Thoracic aorta (tissue), 2 donors: ENCODE data around the gene CCDC33. TPM values are rescaled to one million over a fixed set of nuclear protein-coding genes. Genes with fewer than 3 reads are reported as not detected.

ENCODE experiments used
- ATAC-seq: fragments of 150-250 bp; one replicate; pipeline ENCODE4 v1.8.0; 2017; ENCODE audit warnings: low read depth; ENCODE audit not compliant: insufficient number of reproducible peaks, low FRiP score
- DNase-seq: peaks from one replicate; pipeline ENCODE4 v3.0.0-alpha.2; 2020; ENCODE audit warnings: low spot score
- H3K27ac ChIP-seq, 2 donors: fragments of 200-600 bp; sonication (generic); 1 replicate in 1 of 2; 2 replicates in 1 of 2; pipeline ENCODE4 v1.5.1; 2016; ENCODE audit warnings: mild to moderate bottlenecking in 2 of 2, moderate library complexity in 2 of 2
- H3K27me3 ChIP-seq: fragments of 200-600 bp; sonication (generic); replicated peaks from 2 replicates; pipeline ENCODE4 v1.6.0; 2016; ENCODE audit warnings: mild to moderate bottlenecking; ENCODE audit not compliant: insufficient read depth
- H3K36me3 ChIP-seq: fragments of 200-600 bp; sonication (generic); one replicate; pipeline ENCODE4 v1.5.1; 2016
- H3K4me1 ChIP-seq, 2 donors: fragments of 200-600 bp; sonication (generic); 1 replicate in 1 of 2; 2 replicates in 1 of 2; pipeline versions ENCODE4 v1.5.1 to v1.6.0; 2016; ENCODE audit warnings: low read depth in 2 of 2, mild to moderate bottlenecking in 1 of 2; ENCODE audit not compliant: control insufficient read depth in 1 of 2
- H3K4me3 ChIP-seq: fragments of 200-600 bp; sonication (generic); 2 replicates; pipeline ENCODE4 v1.5.1; 2016; ENCODE audit warnings: mild to moderate bottlenecking
- H3K9me3 ChIP-seq: fragments of 200-600 bp; sonication (generic); 2 replicates; pipeline ENCODE4 v1.5.1; 2016
- CTCF ChIP-seq: fragments of 200-600 bp; sonication (generic); IDR thresholded peaks from one replicate; pipeline ENCODE4 v1.5.1; 2019; ENCODE audit warnings: antibody characterized with exemption
- total RNA-seq, 2 donors: library from RNA; depleted of rRNA; stranded (reverse); fragments of >200 nt; gene quantifications; one replicate each; pipeline versions ENCODE4 v1.1.0 to v1.2.3, GENCODE V29; 2016

CCDC33 gene
- total RNA-seq, 2 donors from 2014 or later, result not detected

- no peak for TF ChIP-seq CTCF
- Histone ChIP-seq H3K4me1 (peaks cover 19 to 58% of the 10 kb centered on the region in 2 donors), H3K27me3 (no peaks in the 10 kb centered on the region), H3K4me3 (no peak overlapping the region), H3K9me3 (no peaks in the 10 kb centered on the region), H3K36me3 (no peaks in the 10 kb centered on the region), H3K27ac (no peak overlapping the region)
- DNase-seq (peak; percentile 55), ATAC-seq (no peak)
These were observed 35.7 kb upstream of the CCDC33 start for GRCh38 chr15:74200412-74200815.

GRCh38 chr15:74200871-74201419 is 35.2 kb upstream of the CCDC33 start:
- no peak overlapping the region for H3K27ac ChIP-seq
- no peaks in the 10 kb centered on the region for H3K9me3 ChIP-seq
- peaks cover 18 to 62% of the 10 kb centered on the region in 2 donors for H3K4me1 ChIP-seq
- H3K36me3 ChIP-seq, result no peaks in the 10 kb centered on the region
- H3K4me3 ChIP-seq, result no peak overlapping the region
- no peak for ATAC-seq
- DNase-seq, result no peak
- no peaks in the 10 kb centered on the region for H3K27me3 ChIP-seq
- no peak for TF ChIP-seq CTCF

- Histone ChIP-seq H3K27me3 (no peaks in the 10 kb centered on the region), H3K9me3 (no peaks in the 10 kb centered on the region), H3K36me3 (no peaks in the 10 kb centered on the region), H3K4me1 (peaks cover 14 to 64% of the 10 kb centered on the region in 2 donors), H3K4me3 (no peak overlapping the region), H3K27ac (no peak overlapping the region)
- TF ChIP-seq CTCF, result no peak
- ATAC-seq (no peak), DNase-seq (no peak)
These were observed 34.3 kb upstream of the CCDC33 start for GRCh38 chr15:74201710-74202420.

- no peaks in the 10 kb centered on the region for H3K9me3 ChIP-seq
- no peaks in the 10 kb centered on the region for H3K36me3 ChIP-seq
- no peak for TF ChIP-seq CTCF
- no peak within 1 kb of the TSS for H3K4me3 ChIP-seq
- DNase-seq, result no peak
- peaks cover 14 to 73% of the 10 kb centered on the region in 2 donors for H3K4me1 ChIP-seq
- ATAC-seq, result no peak
- H3K27ac ChIP-seq, result no peak within 1 kb of the TSS
- no peaks in the 10 kb centered on the region for H3K27me3 ChIP-seq
These were observed 33.4 kb upstream of the CCDC33 start, which contains the start of gene STRA6 for GRCh38 chr15:74202452-74203401. Gene STRA6, minus strand, starts transcription at chr15:74202787. Its CDS starts 520 bp downstream, at chr15:74202267.
